Activated CD4-positive, alpha-beta memory T cell treated with anti-CD3 and anti-CD28 coated beads for 36 hours (primary cell): ENCODE data around the gene GAB1. TPM values are rescaled to one million over a fixed set of nuclear protein-coding genes. Genes with fewer than 3 reads are reported as not detected.

Experiments
- CTCF ChIA-PET: fragments of 350-600 bp; sonication (Branson Sonifier 250); formaldehyde crosslinking; loops from one replicate; lab custom pipeline; 2021; ENCODE audit warnings: antibody characterized with exemption, inconsistent platforms; lab: Charles Lee
- POLR2A ChIA-PET: fragments of 350-600 bp; sonication (Branson Sonifier 250); formaldehyde crosslinking; loops from one replicate; lab custom pipeline; 2021; ENCODE audit warnings: antibody characterized with exemption; lab: Charles Lee
- DNase-seq: peaks from one replicate; pipeline ENCODE4 v3.0.0-alpha.2; 2020
- H3K27ac Mint-ChIP-seq: one replicate; pipeline ENCODE4 v1.8.0; 2021; ENCODE audit warnings: mixed read lengths
- H3K27me3 Mint-ChIP-seq: one replicate; pipeline ENCODE4 v1.8.0; 2021; ENCODE audit warnings: mixed read lengths
- H3K36me3 Mint-ChIP-seq: one replicate; pipeline ENCODE4 v1.8.0; 2021; ENCODE audit warnings: mixed read lengths
- H3K4me1 Mint-ChIP-seq: one replicate; pipeline ENCODE4 v1.8.0; 2021; ENCODE audit warnings: low read depth, mixed read lengths
- H3K4me3 Mint-ChIP-seq: one replicate; pipeline ENCODE4 v1.8.0; 2021; ENCODE audit warnings: mild to moderate bottlenecking, mixed read lengths
- H3K9me3 Mint-ChIP-seq: one replicate; pipeline ENCODE4 v1.8.0; 2021; ENCODE audit warnings: mixed read lengths
- intact Hi-C: fragments of 100-400 bp; cut with micrococcal nuclease; formaldehyde crosslinking; loops from one replicate; pipeline ENCODE4 v1.15.1; 2023
- total RNA-seq, 2 experiments: library from RNA; stranded (reverse); gene quantifications; one replicate each; pipeline ENCODE4 v1.2.3, GENCODE V29; 2021

GAB1 gene
- total RNA-seq, result under 1 TPM; 0.34 to 0.45 TPM

DNA sequence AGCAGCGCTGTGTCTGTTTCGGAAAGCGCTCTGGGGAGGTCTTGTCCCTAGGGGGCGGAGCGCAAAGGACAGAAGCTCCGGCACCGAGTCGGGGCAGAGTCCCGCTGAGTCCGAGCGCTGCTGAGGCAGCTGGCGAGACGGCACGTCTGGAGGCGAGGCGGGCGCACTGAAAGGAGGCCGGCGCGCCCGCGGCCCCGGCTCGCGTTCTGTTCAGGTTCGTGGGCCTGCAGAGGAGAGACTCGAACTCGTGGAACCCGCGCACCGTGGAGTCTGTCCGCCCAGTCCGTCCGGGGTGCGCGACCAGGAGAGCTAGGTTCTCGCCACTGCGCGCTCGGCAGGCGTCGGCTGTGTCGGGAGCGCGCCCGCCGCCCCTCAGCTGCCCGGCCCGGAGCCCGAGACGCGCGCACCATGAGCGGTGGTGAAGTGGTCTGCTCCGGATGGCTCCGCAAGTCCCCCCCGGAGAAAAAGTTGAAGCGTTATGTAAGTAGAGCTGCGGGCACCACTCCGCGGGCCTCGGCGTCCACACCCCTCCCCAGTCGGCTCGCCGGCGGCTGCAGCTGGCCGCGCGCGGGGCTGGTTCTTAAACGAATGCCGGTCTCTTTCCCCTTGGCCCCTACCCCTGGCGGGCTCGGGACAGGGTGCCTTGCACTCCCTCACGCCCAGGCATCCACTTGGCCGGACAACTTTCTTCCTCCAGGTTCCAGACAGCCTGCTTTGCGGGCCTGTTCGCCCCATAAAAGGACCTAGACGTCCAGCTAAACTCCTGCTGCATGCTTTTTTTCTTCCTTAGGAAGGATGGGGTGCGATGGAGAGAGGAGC, at the start of gene GAB1:
TSS of gene GAB1 (plus strand) at position 96 of the 819 bp plus-strand sequence. CDS start at position 409, 313 bp downstream.
- no peaks in the 10 kb centered on the region for H3K36me3 Mint-ChIP-seq
- H3K27ac Mint-ChIP-seq, result no peak within 1 kb of the TSS
- ChIA-PET CTCF (interaction anchor here (0.5 kb wide), 1 partner anchor 929 kb away, joined by 3 read pairs; no protein-coding TSS in a partner anchor), POLR2A (no interaction called here)
- H3K9me3 Mint-ChIP-seq, result no peaks in the 10 kb centered on the region
- intact Hi-C loops, result loop anchor here (1.0 to 5.0 kb wide), 4 partner anchors 22 to 176 kb away; partner anchors contain the start of gene SMARCA5
- H3K4me1 Mint-ChIP-seq, result peaks cover 8% of the 10 kb centered on the region
- H3K4me3 Mint-ChIP-seq, result peak within 1 kb of the TSS; percentile 72
- peaks cover 39% of the 10 kb centered on the region for H3K27me3 Mint-ChIP-seq
- DNase-seq, result peak; percentile 51

DNA sequence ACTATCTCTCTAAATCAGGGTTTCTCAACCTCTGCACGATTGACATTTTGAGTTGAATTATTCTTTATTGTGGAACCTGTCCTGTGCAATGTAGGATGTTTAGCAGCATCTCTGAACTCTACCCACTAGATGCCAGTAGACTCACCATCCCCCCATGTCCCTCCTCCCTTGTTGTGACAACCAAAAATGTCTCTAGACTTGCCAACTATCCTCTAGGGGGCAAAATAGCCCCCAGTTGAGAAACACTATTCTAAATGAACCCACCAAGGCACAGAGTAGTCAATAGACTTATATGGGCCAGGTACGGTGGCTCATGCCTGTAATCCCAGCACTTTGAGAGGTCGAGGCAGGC, 49.1 kb upstream of the GAB1 start:
- CTCF ChIA-PET, result no interaction called here
- no peaks in the 10 kb centered on the region for H3K4me1 Mint-ChIP-seq
- no peak overlapping the region for H3K27ac Mint-ChIP-seq
- H3K4me3 Mint-ChIP-seq, result no peak overlapping the region
- intact Hi-C loops, result no loop called here
- peaks cover 2% of the 10 kb centered on the region for H3K27me3 Mint-ChIP-seq
- DNase-seq, result no peak
- no peaks in the 10 kb centered on the region for H3K9me3 Mint-ChIP-seq
- no peaks in the 10 kb centered on the region for H3K36me3 Mint-ChIP-seq
- POLR2A ChIA-PET, result no interaction called here

DNA sequence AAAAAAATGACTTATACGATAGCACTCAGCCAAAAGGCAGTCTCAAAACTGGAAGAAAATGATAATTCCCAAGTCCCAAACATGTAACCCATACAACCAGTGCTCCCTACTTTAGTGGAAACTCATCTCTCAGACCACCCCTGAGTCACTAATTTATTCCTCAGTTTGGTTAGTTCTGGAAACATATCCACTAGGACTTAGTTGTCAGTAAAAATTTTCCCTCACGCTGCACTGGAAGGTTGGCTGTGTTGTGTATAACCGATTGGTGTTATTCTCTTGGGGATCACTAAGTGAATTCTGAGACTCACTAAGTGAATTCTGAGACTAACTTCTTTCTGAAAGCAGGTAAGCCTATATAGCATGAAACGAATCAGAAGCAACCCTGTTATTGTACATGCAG, 48.5 kb upstream of the GAB1 start:
- no peak overlapping the region for H3K27ac Mint-ChIP-seq
- no peak for DNase-seq

DNA sequence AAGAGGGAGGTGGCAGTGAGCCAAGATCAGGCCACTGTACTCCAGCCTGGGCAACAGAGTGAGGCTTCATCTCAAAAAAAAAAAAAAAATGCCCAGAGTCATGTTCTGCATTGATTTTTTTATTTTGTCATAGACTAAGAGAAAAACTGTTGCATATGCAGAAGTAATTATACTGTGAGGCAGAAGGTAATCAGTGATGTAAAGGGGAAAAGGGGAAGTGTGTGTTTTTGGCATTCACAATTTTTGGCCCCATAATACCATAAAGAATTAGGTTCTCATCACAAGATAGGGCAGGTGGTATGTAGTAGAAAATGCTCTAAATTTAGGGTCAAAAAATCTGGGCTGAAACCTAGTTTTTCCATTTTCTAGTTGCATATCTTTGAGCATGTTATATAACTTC, 47.3 kb upstream of the GAB1 start:
- Mint-ChIP-seq H3K27me3 (no peaks in the 10 kb centered on the region), H3K27ac (no peak overlapping the region), H3K4me3 (no peak overlapping the region), H3K36me3 (no peaks in the 10 kb centered on the region), H3K9me3 (no peaks in the 10 kb centered on the region), H3K4me1 (no peaks in the 10 kb centered on the region)
- POLR2A ChIA-PET, result no interaction called here
- DNase-seq, result no peak
- intact Hi-C loops, result no loop called here
- CTCF ChIA-PET, result no interaction called here

More for the DNA sequence above, 48.5 kb upstream of the GAB1 start:
- Mint-ChIP-seq H3K4me3 (no peak overlapping the region), H3K9me3 (no peaks in the 10 kb centered on the region), H3K4me1 (no peaks in the 10 kb centered on the region), H3K36me3 (no peaks in the 10 kb centered on the region), H3K27me3 (peaks cover 2% of the 10 kb centered on the region)
- POLR2A ChIA-PET, result no interaction called here
- intact Hi-C loops, result no loop called here
- CTCF ChIA-PET, result no interaction called here

DNA sequence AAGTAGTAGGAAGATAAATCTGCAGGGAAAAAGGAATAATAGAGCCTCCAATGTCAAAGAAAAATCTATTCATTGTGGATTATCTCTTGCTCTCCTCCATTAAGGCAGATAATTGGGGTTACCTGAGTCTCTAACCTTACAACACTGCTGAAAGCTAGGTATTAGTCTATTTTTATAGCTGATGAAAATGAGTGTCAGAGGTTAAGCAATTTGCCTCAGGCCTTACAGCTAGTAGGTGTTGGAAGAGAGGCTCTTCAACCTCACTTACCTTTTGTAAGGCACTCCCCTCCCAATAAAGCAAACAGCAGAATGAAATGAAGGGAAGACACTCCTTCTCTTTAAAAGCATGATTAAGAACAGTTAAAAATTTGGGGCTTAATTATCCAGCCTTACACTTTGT, 45.4 kb upstream of the GAB1 start:
- no peaks in the 10 kb centered on the region for H3K36me3 Mint-ChIP-seq
- ChIA-PET POLR2A (no interaction called here), CTCF (no interaction called here)
- no peaks in the 10 kb centered on the region for H3K27me3 Mint-ChIP-seq
- no peaks in the 10 kb centered on the region for H3K4me1 Mint-ChIP-seq
- no peak overlapping the region for H3K4me3 Mint-ChIP-seq
- intact Hi-C loops, result no loop called here
- no peaks in the 10 kb centered on the region for H3K9me3 Mint-ChIP-seq
- no peak overlapping the region for H3K27ac Mint-ChIP-seq
- no peak for DNase-seq

DNA sequence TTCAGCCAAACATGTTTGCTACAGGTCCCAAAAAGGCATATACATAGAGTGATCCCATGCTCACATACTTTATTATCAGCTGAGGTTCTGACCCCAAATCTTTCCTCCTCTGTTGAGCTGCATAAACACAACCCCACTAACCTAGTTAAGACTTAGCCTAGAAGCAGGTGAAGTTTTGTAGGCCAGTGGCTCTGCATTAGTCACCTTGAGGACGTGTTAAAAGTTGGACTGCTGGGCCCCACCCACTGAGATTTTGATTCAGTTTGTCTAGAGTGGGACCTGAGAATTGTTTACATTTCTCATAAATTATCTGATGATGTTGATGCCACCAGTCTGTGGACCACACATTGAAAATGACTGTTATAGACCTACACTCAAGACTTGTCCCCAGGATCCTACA, 43.8 kb upstream of the GAB1 start:
- ChIA-PET CTCF (no interaction called here), POLR2A (no interaction called here)
- Mint-ChIP-seq H3K27me3 (no peaks in the 10 kb centered on the region), H3K4me1 (no peaks in the 10 kb centered on the region), H3K27ac (no peak overlapping the region), H3K9me3 (no peaks in the 10 kb centered on the region), H3K36me3 (no peaks in the 10 kb centered on the region), H3K4me3 (no peak overlapping the region)
- DNase-seq, result no peak
- intact Hi-C loops, result no loop called here

DNA sequence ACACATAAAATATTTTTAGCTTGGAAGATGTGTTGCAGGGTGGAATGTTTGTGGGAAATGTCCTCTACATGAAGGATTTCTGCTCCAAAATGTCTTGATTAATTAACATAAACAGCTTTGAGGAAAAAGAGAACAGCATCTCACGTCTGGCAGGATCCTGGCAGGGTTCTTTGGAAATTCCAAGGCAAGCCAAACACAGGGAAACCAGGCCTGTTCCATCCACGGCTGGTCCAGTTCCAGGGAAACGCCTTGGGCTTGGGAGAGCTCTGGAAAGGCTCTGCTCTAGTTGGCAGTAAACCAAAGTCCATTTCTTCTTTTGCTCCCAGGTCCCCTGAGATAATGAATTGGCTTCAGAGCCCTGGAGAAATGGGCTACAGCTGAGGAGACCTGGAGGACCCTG, 42.4 kb upstream of the GAB1 start:
- no peaks in the 10 kb centered on the region for H3K36me3 Mint-ChIP-seq
- ChIA-PET CTCF (no interaction called here), POLR2A (no interaction called here)

DNA sequence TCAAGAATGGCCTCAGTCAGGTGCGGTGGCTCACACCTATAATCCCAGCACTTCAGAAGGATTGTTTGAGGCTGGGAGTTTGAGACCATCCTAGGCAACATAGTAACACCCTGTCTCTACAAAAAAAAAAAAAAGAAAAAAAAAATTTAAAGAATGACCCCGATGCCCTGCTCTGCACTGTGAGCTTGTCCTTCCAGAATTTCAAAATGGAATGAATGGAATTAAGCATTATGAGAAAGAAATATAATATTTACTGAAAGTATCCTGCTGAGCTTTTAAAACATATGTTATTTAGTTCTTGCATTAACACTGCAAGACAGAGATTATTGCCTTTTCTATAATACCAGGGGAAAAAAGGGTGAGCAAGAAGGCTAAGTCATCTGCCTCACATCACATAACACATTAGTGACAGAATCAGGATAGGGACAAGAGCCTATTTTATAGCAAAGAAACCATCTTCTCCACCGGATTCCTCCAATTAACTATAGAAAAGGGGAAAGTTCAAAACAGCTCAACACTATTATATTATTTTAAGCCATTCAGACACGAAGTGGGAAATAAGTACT, 41.9 kb upstream of the GAB1 start:
- H3K36me3 Mint-ChIP-seq, result no peaks in the 10 kb centered on the region
- ChIA-PET CTCF (interaction anchor here (0.7 kb wide), 1 partner anchor 523 kb away, joined by 3 read pairs; no protein-coding TSS in a partner anchor), POLR2A (no interaction called here)
- H3K9me3 Mint-ChIP-seq, result no peaks in the 10 kb centered on the region
- no peak overlapping the region for H3K27ac Mint-ChIP-seq
- H3K4me1 Mint-ChIP-seq, result no peaks in the 10 kb centered on the region
- no peaks in the 10 kb centered on the region for H3K27me3 Mint-ChIP-seq
- DNase-seq, result no peak
- intact Hi-C loops, result no loop called here
- no peak overlapping the region for H3K4me3 Mint-ChIP-seq

More for the DNA sequence above, 42.4 kb upstream of the GAB1 start:
- Mint-ChIP-seq H3K9me3 (no peaks in the 10 kb centered on the region), H3K4me1 (no peaks in the 10 kb centered on the region), H3K4me3 (no peak overlapping the region), H3K27me3 (no peaks in the 10 kb centered on the region), H3K27ac (no peak overlapping the region)
- intact Hi-C loops, result no loop called here
- no peak for DNase-seq

DNA sequence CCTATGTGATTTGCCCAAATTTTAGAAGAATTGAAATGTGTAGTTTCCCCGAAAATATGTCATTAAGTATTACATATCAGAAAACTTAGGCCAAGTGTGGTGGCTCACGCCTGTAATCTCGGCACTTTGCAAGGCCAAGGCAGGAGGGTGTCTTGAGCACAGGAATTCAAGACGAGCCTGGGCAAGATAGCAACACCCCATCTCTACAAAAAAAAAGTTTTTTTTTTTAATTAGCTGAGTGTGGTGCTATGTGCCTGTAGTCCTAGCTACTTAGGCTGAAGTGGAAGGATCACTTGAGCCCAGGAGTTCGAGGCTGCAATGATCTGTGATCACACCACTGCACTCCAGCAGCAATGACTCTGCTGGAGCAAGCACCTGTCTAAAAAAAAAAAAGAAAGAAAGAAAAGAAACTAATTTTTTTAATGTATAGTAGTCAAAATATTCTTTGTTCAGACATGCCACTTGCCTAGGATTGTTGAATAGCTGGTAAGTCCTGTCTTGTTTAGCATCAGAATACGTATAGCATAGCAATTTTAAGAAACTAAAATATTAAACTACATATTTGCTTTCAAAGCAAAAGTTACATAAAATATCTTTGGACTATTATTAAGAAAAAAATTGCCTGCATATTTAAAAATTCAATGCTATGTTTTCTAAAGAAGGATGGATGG, 40.1 kb upstream of the GAB1 start:
- POLR2A ChIA-PET, result no interaction called here
- H3K36me3 Mint-ChIP-seq, result no peaks in the 10 kb centered on the region

DNA sequence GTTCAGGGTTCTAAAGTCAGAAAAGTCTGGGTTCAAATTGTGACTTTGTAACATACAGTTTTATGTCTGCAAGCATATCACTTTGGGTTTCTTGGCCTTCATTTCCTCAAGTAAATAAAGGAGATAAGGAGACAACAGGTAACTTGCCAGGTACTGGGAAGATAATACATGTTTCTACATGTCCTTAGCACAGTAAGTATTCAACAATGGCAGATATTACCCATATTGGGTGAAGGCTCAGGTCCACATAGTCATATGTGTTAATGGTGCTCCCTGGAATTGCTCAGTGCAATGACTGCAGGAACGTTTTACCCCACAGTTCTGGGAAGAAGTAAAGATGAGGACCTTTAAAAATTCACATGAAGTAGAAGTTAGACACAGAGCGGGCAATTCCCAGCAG, 35.8 kb upstream of the GAB1 start:
- POLR2A ChIA-PET, result no interaction called here
- H3K4me3 Mint-ChIP-seq, result no peak overlapping the region
- H3K27me3 Mint-ChIP-seq, result peaks cover 2% of the 10 kb centered on the region
- CTCF ChIA-PET, result no interaction called here
- DNase-seq, result no peak
- H3K36me3 Mint-ChIP-seq, result no peaks in the 10 kb centered on the region
- intact Hi-C loops, result no loop called here
- no peak overlapping the region for H3K27ac Mint-ChIP-seq
- H3K9me3 Mint-ChIP-seq, result no peaks in the 10 kb centered on the region
- H3K4me1 Mint-ChIP-seq, result no peaks in the 10 kb centered on the region

More for the DNA sequence above, 40.1 kb upstream of the GAB1 start:
- Mint-ChIP-seq H3K27me3 (peaks cover 2% of the 10 kb centered on the region), H3K4me3 (no peak overlapping the region), H3K27ac (no peak overlapping the region), H3K4me1 (no peaks in the 10 kb centered on the region), H3K9me3 (no peaks in the 10 kb centered on the region)
- CTCF ChIA-PET, result no interaction called here
- intact Hi-C loops, result no loop called here
- no peak for DNase-seq

DNA sequence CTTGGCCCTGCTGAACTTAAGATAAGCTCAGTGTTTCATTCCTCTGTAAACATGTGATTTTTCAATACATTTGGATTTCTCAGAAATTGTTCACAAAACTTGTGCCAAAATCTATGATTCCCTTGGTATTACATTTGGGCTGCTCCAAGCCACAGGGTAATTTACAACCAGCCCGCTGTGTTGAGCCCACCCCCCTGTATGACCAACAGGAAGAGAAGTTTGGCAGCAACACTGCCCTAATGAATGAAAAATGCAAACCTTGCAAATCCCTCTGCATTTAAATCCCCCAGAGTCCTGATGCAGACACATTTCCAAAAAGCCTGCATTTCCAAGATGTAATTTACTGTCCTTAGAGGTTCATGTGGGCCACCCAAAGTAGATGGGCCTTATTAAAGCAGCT, 34.1 kb upstream of the GAB1 start:
- Mint-ChIP-seq H3K36me3 (no peaks in the 10 kb centered on the region), H3K27ac (no peak overlapping the region), H3K4me3 (no peak overlapping the region), H3K9me3 (no peaks in the 10 kb centered on the region), H3K27me3 (peaks cover 2% of the 10 kb centered on the region), H3K4me1 (no peaks in the 10 kb centered on the region)
- CTCF ChIA-PET, result no interaction called here
- DNase-seq, result no peak
- intact Hi-C loops, result no loop called here
- POLR2A ChIA-PET, result no interaction called here

DNA sequence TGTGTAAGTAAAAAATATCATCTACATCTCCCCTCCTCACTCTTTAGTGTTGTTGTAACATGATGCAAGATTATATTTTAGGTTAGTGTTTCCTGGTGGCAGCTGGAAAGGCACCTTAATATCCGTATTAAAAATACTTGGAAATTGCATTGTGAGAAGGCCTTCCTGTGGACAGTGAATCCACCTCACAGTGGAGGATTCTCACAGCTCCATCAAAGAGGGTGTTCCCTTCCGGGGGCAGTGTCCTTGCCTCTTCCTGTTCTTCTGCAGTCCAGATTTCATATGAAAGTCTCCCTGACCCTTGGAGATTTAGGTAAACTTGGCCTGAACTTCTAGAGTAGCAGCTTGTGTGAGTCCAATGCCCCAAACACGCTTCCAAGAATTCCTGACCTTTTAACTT, 29.9 kb upstream of the GAB1 start:
- CTCF ChIA-PET, result no interaction called here

More for the DNA sequence above, 29.9 kb upstream of the GAB1 start:
- no peak for DNase-seq
- no peaks in the 10 kb centered on the region for H3K4me1 Mint-ChIP-seq
- H3K4me3 Mint-ChIP-seq, result no peak overlapping the region
- H3K27ac Mint-ChIP-seq, result no peak overlapping the region
- H3K27me3 Mint-ChIP-seq, result no peaks in the 10 kb centered on the region
- no peaks in the 10 kb centered on the region for H3K36me3 Mint-ChIP-seq
- H3K9me3 Mint-ChIP-seq, result no peaks in the 10 kb centered on the region
- POLR2A ChIA-PET, result no interaction called here
- intact Hi-C loops, result no loop called here
